GM13977 (cell line): ENCODE measurements around the gene DLGAP4.
A peak's percentile ranks its signal among the peaks of the same experiment; 100 is the strongest.

ENCODE experiments used
- DNase-seq: peaks from one replicate; pipeline ENCODE4 v3.0.0; 2012; ENCODE audit warnings: low spot score
- CTCF ChIP-seq: IDR thresholded peaks from 2 replicates; pipeline ENCODE4 v1.5.1; 2012; ENCODE audit warnings: mild to moderate bottlenecking, control low read depth; ENCODE audit not compliant: insufficient read depth; ENCODE audit errors: extremely low read depth, missing control alignments
- in situ Hi-C: fragments of 300-500 bp; cut with MboI; formaldehyde crosslinking; loops from one replicate; pipeline ENCODE4 v1.12.0; 2022; ENCODE audit warnings: low sequenced_read_pairs, low pct_unique_long_range_greater_than_20kb, mixed read lengths, inconsistent platforms; ENCODE audit not compliant: unreplicated experiment

DLGAP4 gene

DNA sequence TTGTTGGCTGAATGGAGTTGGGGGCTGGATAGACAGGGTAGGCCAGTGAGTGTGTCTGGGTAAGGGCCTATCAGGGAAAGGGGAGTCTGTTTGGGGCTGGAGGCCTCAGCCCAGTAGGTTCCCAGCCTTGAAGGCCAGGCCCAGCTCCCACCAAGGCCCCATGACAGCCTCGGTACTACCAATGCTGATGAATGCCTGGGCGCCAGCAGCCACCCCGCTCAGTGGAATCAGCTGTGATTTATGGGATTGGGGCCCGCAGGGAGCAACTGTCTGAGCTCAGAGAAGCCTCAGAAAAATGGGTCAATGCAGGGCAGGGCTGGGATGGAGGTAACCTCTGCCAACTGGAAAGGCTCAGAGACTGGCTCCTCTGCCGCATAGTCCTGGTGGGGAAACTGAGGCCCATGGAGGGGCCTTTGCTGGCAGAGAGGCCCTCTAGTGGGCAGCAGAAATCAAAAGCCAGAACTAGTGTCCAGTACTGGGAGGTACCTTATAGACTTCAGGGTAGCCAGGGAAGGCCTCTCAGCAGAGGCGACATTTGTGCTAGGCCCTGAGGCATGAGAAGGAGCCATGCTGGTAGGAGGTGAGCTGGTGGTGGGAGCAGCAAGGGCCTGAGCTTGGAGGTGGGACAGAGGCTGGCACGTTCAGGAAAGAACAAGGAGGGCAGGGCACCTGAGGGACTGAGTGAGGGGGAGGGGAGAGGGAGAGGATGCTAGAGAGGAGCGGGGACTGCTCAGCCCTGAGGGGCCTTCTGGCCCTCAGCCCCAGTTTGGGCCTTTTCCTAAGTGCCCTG, 36.4 kb downstream of the DLGAP4 start:
- no peak for TF ChIP-seq CTCF
- in situ Hi-C loops, result no loop called here
- no peak for DNase-seq

GRCh38 chr20:36343641-36344040, 37.5 kb downstream of the DLGAP4 start:
- no peak for DNase-seq
- TF ChIP-seq CTCF, result no peak
- in situ Hi-C loops, result no loop called here

GRCh38 chr20:36344517-36345132, 38.5 kb downstream of the DLGAP4 start:
- peak; percentile 42 for DNase-seq
- no peak for TF ChIP-seq CTCF
- in situ Hi-C loops, result no loop called here

GRCh38 chr20:36346256-36346655, 40.1 kb downstream of the DLGAP4 start:
- in situ Hi-C loops, result no loop called here
- no peak for TF ChIP-seq CTCF
- no peak for DNase-seq

- no peak for TF ChIP-seq CTCF
- in situ Hi-C loops, result no loop called here
- no peak for DNase-seq
Observed at GRCh38 chr20:36349384-36350170, 43.4 kb downstream of the DLGAP4 start.

DNA sequence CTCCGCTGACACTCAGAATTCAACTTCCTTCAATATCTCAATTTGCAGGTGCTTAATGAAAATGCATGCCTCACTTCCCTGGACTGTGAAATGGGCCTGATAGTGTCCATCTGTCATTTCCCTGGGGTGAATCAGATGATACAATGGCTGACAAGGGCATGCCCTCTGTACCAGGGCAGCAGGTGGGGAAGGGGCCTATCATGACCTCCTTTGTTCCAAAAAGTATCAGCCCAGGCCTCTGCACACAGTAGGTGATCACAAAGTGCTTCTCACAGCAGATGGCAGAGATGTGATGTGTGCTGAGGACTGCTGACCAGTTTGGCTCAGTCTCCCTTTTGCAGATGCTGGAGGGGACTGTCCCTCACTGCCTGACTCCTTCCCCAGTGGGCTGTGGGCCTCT, 44.3 kb downstream of the DLGAP4 start:
- DNase-seq, result no peak
- no peak for TF ChIP-seq CTCF
- in situ Hi-C loops, result no loop called here
